Activated naive CD8-positive, alpha-beta T cell treated with anti-CD3 and anti-CD28 coated beads, Interleukin-2, amount 50 U/mL, for 16 hours (primary cell): ENCODE data around the gene MAP3K2.

Source experiments
- DNase-seq: peaks from one replicate; pipeline ENCODE4 v3.0.0-alpha.2; 2020; ENCODE audit warnings: low read depth, low spot score

Gene MAP3K2

GRCh38 chr2:127293748-127294562 is 93.8 kb downstream of the MAP3K2 start, which contains the start of gene ERCC3:
Gene ERCC3, minus strand, starts transcription at chr2:127294144. Its CDS starts 63 bp downstream, at chr2:127294081.
- peak; percentile 77 for DNase-seq

DNA sequence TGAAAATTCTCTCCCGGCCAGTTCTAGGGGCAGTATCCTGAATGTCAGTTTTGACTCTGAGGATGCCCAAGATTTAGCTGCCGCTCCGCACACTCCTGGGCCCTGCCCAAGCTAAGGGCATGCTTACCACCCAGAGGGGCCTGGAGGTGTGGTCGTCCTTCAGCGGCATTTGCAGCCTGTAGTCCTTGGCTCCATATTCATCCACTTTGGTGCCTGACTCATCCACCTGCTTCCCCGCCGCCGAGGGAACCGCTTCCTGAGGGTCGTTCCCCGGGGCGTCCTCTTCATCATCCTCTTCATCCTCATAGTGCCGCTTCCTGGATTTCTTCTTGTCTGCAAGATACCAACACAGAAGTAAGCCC is 94.4 kb downstream of the MAP3K2 start:
- DNase-seq: no peak

DNA sequence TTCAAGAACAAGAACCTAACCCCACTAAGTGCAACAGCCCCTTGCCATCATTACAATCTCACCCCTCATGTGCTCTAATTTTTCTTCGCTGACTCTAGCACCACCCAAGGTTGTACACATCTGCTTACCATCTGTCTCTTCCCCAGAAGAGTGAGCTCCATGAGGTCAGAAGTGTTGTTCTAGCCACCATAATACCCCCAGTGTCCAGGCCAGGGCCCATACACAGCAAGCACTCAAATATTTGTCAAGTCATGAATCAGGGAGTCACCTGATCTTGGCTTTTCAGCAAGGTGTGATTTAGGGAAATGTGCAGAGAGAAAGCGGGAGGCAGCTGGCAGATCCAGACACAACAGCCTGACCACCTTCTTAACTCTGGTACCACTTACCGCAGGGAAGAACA is 99.5 kb downstream of the MAP3K2 start:
- no peak for DNase-seq

DNA sequence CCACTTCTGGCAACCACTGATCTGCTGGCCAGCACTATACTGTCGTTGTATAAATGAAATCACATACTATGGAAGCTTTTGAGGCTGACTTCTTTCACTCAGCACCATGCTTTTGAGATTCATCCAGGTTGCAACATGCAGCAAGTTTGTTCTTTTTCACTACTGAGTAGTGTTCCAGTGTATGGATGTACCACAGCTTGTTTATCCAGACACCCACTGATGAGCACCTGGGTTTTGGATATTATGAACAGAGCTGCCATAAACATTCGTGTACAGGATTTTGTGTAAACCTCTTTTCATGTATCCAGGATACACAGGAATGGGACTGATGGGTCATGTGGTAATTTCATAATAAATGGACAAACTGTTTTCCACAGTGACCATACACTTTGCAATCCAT is 104.5 kb downstream of the MAP3K2 start:
- DNase-seq: no peak

GRCh38 chr2:127280693-127281092 is 107.1 kb downstream of the MAP3K2 start:
- DNase-seq: no peak

GRCh38 chr2:127279781-127280180 is 108.0 kb downstream of the MAP3K2 start:
- no peak for DNase-seq

DNA sequence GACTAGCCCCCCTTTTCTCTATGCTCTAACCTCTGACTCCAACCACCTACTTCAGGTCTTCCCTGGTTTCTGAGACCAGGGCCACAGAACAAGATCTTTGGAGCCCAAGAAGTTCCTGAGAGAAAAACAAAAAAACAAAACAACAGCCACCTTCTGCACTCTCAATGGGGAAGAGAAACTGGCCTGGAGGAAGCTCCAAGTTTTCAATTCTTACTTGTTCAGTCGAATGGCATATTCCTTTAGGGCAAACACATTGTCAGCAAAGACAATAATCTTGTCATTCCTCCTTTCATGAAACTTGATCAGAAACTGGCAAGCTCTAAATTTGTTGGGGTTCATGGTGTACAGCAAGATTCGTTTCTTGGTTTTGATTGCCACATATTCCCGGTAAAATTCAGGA is 108.8 kb downstream of the MAP3K2 start:
- DNase-seq: no peak

- no peak for DNase-seq
Measured at GRCh38 chr2:127277028-127277427, 110.7 kb downstream of the MAP3K2 start.

DNA sequence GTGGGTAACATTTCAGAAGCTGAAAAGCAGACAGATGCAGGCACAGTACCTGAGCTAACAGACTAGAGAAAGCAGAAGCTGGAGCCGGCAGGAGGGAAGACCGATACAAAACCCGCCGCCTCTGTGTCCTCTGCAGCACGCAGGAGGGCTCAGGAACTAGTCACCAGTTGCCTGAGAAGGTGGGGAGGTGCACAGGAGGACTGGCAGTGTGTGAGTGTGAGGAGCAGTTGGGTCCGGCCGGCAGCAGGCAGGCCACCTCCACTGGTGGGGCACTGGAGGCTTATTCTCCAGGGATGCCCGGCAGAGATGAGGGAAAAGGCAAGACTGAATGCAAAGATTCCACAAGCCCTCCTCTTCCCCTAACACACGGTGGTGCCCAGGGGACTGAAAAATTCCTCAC is 112.0 kb downstream of the MAP3K2 start:
- no peak for DNase-seq

- no peak for DNase-seq
Measured at GRCh38 chr2:127275356-127275755, 112.4 kb downstream of the MAP3K2 start.

- no peak for DNase-seq
Measured at GRCh38 chr2:127270663-127271062, 117.1 kb downstream of the MAP3K2 start.

- DNase-seq: no peak
Measured at GRCh38 chr2:127261804-127262406, 125.9 kb downstream of the MAP3K2 start.

DNA sequence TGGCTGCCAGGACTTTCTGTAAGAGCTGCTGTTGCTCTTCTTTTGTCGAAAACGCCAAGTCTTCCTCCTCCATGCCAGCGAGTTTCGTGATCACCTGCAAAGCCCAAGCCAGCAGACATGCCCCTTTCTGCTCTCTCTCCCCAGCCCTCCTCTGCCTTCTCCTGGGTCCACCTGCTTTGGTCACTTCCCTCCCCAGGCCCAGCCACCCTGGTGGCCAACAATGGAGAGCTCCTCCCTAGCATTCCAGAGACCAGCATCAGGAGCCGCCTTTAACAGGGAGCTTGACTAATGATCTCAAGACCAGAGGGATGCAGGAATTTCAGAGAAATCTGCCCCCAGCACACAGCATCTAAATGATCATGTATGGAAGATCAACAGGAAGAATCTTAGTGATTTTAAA is 128.4 kb downstream of the MAP3K2 start:
- no peak for DNase-seq

- DNase-seq: no peak
Measured at GRCh38 chr2:127256866-127257265, 130.9 kb downstream of the MAP3K2 start.

- DNase-seq: no peak
Measured at GRCh38 chr2:127256381-127256780, 131.4 kb downstream of the MAP3K2 start.

- DNase-seq: no peak
Measured at GRCh38 chr2:127255721-127256120, 132.1 kb downstream of the MAP3K2 start.

DNA sequence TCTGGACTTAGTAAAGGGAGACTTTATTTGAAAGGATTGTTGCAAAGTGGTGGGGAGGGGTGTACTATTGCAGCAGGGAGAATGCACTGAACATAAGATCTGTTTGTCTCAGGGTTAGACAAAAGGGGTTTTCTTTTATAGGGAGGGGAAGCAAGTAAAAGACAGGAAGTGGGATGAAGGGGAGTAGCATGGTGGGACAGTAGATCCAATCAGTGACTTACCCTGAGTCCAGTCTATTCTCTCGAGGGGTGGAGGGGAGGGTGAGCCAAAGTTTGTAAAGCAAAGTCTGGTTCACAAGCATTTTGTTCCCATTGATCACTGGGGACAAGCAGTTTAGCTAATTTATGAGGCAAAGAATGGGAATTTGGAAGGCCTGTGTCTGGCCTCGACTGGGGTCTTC is 132.6 kb downstream of the MAP3K2 start:
- DNase-seq: no peak

GRCh38 chr2:127254386-127254981 is 133.3 kb downstream of the MAP3K2 start:
- no peak for DNase-seq
